Measurements from ENCODE around the gene FAM227A.

The FAM227A gene

DNA sequence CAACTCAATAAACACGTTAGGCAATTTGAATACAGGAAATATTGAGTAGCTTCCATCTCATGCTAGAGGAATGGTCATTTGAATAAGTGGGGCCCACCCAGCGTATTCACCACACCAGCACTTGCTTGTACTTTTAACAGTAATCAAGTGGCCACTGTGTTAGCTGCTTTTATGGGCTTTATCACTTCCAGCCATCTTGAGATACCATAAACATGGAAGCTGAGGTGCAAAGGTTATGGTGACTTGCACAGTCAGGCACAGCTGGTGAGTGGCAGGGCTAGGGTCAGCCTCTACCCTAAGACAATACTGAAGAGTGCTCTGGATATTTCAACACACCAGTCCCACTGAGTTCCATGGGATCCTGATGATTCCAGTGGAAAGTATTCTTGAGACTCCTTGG, 37.9 kb upstream of the FAM227A start:
- 37% methylated on average over 2 of the region's 2 CpGs for WGBS

DNA sequence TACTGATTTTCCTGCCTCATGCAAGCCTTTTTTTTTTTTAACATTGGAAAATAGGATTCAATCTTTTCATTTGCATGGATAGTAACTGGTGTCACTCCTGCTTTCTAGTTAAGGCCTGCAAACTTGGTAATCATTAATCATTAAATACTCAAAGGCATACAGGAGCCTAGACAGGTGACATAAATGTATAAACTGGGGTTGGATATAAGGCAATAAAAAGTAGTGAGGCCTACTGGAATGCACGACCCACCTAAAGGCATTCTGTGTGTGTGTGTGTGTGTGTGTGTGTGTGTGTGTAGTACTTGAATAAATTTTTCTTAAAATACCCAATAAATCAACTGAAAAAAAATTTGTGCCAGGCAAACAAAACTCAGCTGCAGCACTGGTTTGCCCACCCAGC, 33.5 kb upstream of the FAM227A start:
- no peak for DNase-seq
- no peak overlapping the region for H4K91ac ChIP-seq (ENCODE audit: low read length)
- H3K4me3 ChIP-seq (ENCODE audit: insufficient read depth in 1 of 2, low read depth in 1 of 2, low read length in 2 of 2): no peak overlapping the region
- H2BK12ac ChIP-seq (ENCODE audit: low read length in 2 of 2): no peak overlapping the region
- H2BK120ac ChIP-seq (ENCODE audit: low read depth, low read length): no peak overlapping the region
- H3K79me1 ChIP-seq (replicated peaks; ENCODE audit: low read length, poor library complexity, severe bottlenecking): peaks cover 38% of the 10 kb centered on the region
- no peak overlapping the region for H3K4ac ChIP-seq (ENCODE audit: low read depth in 1 of 2, low read length in 2 of 2)
- no peak overlapping the region for H2BK5ac ChIP-seq (ENCODE audit: low read depth, low read length, poor library complexity, severe bottlenecking)
- H3K18ac ChIP-seq (ENCODE audit: low read depth in 1 of 2, low read length in 2 of 2): no peak overlapping the region
- H3K4me2 ChIP-seq (ENCODE audit: low read length, poor library complexity, severe bottlenecking): no peak overlapping the region
- no peak overlapping the region for H3K27ac ChIP-seq (ENCODE audit: low read length, poor library complexity, severe bottlenecking)
- no peaks in the 10 kb centered on the region for H3K9me3 ChIP-seq (ENCODE audit: control insufficient read depth, low read length)
- no peak overlapping the region for H3K9ac ChIP-seq (ENCODE audit: low read length)
- no CpG with 5 or more reads among the region's 1 CpG for WGBS
- H3K4me1 ChIP-seq (ENCODE audit: control insufficient read depth, insufficient read depth, low read depth, low read length): peaks cover 2% of the 10 kb centered on the region
- no peak overlapping the region for H4K8ac ChIP-seq (ENCODE audit: low read length)
- H2AFZ ChIP-seq (ENCODE audit: low read depth, low read length): no peak overlapping the region
- H3K27me3 ChIP-seq (ENCODE audit: control insufficient read depth in 1 of 2, insufficient read depth in 1 of 2, low read length in 2 of 2): no peaks in the 10 kb centered on the region
- peaks cover 46 to 87% of the 10 kb centered on the region in 2 experiments for H3K36me3 ChIP-seq (ENCODE audit: control insufficient read depth in 1 of 2, insufficient read depth in 2 of 2, low read depth in 1 of 2, low read length in 2 of 2)
- H3K14ac ChIP-seq (ENCODE audit: low read length in 2 of 2): no peak overlapping the region
- no peak overlapping the region for H2AK5ac ChIP-seq (ENCODE audit: low read length, severe bottlenecking)
- H3K23ac ChIP-seq (ENCODE audit: low read length in 2 of 2): no peak overlapping the region
- H2BK15ac ChIP-seq (ENCODE audit: low read depth, poor library complexity, severe bottlenecking): no peak overlapping the region

More for the DNA sequence above, 37.9 kb upstream of the FAM227A start:
- H2BK5ac ChIP-seq (ENCODE audit: low read depth, low read length, poor library complexity, severe bottlenecking): no peak overlapping the region
- no peaks in the 10 kb centered on the region for H3K27me3 ChIP-seq (ENCODE audit: control insufficient read depth in 1 of 2, insufficient read depth in 1 of 2, low read length in 2 of 2)
- H2AK5ac ChIP-seq (ENCODE audit: low read length, severe bottlenecking): no peak overlapping the region
- H3K9me3 ChIP-seq (ENCODE audit: control insufficient read depth, low read length): no peaks in the 10 kb centered on the region
- DNase-seq: peak; percentile 93
- H3K14ac ChIP-seq (ENCODE audit: low read length in 2 of 2): no peak overlapping the region
- H2AFZ ChIP-seq (ENCODE audit: low read depth, low read length): no peak overlapping the region
- H3K4ac ChIP-seq (ENCODE audit: low read depth in 1 of 2, low read length in 2 of 2): no peak overlapping the region
- H3K4me1 ChIP-seq (ENCODE audit: control insufficient read depth, insufficient read depth, low read depth, low read length): peaks cover 14% of the 10 kb centered on the region
- no peak overlapping the region for H3K4me3 ChIP-seq (ENCODE audit: insufficient read depth in 1 of 2, low read depth in 1 of 2, low read length in 2 of 2)
- no peak overlapping the region for H2BK12ac ChIP-seq (ENCODE audit: low read length in 2 of 2)
- H4K91ac ChIP-seq (ENCODE audit: low read length): no peak overlapping the region
- H3K27ac ChIP-seq (ENCODE audit: low read length, poor library complexity, severe bottlenecking): no peak overlapping the region
- no peak overlapping the region for H3K4me2 ChIP-seq (ENCODE audit: low read length, poor library complexity, severe bottlenecking)
- H2BK15ac ChIP-seq (ENCODE audit: low read depth, poor library complexity, severe bottlenecking): no peak overlapping the region
- no peak overlapping the region for H3K18ac ChIP-seq (ENCODE audit: low read depth in 1 of 2, low read length in 2 of 2)
- no peak overlapping the region for H3K23ac ChIP-seq (ENCODE audit: low read length in 2 of 2)
- peaks cover 15 to 58% of the 10 kb centered on the region in 2 experiments for H3K36me3 ChIP-seq (ENCODE audit: control insufficient read depth in 1 of 2, insufficient read depth in 2 of 2, low read depth in 1 of 2, low read length in 2 of 2)
- H4K8ac ChIP-seq (ENCODE audit: low read length): no peak overlapping the region
- no peak overlapping the region for H3K9ac ChIP-seq (ENCODE audit: low read length)
- H3K79me1 ChIP-seq (replicated peaks; ENCODE audit: low read length, poor library complexity, severe bottlenecking): peaks cover 12% of the 10 kb centered on the region
- no peak overlapping the region for H2BK120ac ChIP-seq (ENCODE audit: low read depth, low read length)

DNA sequence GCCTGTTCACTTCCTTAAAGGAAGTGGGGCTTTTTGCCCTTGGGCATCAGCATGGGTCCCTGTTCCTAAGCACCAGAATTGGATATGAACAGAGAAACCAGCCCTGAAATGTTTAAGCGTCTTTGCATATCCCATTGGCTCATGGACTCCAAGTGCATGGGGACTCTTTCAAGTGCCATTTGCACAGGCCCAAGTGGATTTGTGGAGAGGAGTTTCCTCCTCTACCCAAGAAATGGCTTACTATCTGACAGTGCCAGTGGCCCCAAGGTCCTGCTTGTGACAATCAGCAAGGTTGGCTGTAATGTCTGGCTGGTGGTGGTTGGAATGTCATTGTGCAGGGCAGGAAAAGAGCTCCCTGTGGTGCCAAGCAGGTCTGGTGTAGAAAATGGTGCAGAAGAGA, 29.6 kb upstream of the FAM227A start:
- 100% methylated on average over 1 of the region's 1 CpG for WGBS
- Histone ChIP-seq H3K14ac (ENCODE audit: low read length in 2 of 2) (no peak overlapping the region), H2BK120ac (ENCODE audit: low read depth, low read length) (no peak overlapping the region), H2BK5ac (ENCODE audit: low read depth, low read length, poor library complexity, severe bottlenecking) (no peak overlapping the region), H4K91ac (ENCODE audit: low read length) (no peak overlapping the region), H3K9ac (ENCODE audit: low read length) (no peak overlapping the region), H3K36me3 (ENCODE audit: control insufficient read depth in 1 of 2, insufficient read depth in 2 of 2, low read depth in 1 of 2, low read length in 2 of 2) (peaks cover 55 to 75% of the 10 kb centered on the region in 2 experiments), H3K4me3 (ENCODE audit: insufficient read depth in 1 of 2, low read depth in 1 of 2, low read length in 2 of 2) (no peak overlapping the region), H2AFZ (ENCODE audit: low read depth, low read length) (no peak overlapping the region), H3K4me1 (ENCODE audit: control insufficient read depth, insufficient read depth, low read depth, low read length) (peaks cover 10% of the 10 kb centered on the region), H4K8ac (ENCODE audit: low read length) (no peak overlapping the region), H3K18ac (ENCODE audit: low read depth in 1 of 2, low read length in 2 of 2) (no peak overlapping the region), H2BK12ac (ENCODE audit: low read length in 2 of 2) (no peak overlapping the region), H2BK15ac (ENCODE audit: low read depth, poor library complexity, severe bottlenecking) (no peak overlapping the region), H3K27ac (ENCODE audit: low read length, poor library complexity, severe bottlenecking) (no peak overlapping the region), H2AK5ac (ENCODE audit: low read length, severe bottlenecking) (no peak overlapping the region), H3K23ac (ENCODE audit: low read length in 2 of 2) (no peak overlapping the region), H3K4me2 (ENCODE audit: low read length, poor library complexity, severe bottlenecking) (no peak overlapping the region), H3K79me1 (replicated peaks; ENCODE audit: low read length, poor library complexity, severe bottlenecking) (peaks cover 42% of the 10 kb centered on the region), H3K27me3 (ENCODE audit: control insufficient read depth in 1 of 2, insufficient read depth in 1 of 2, low read length in 2 of 2) (no peaks in the 10 kb centered on the region), H3K4ac (ENCODE audit: low read depth in 1 of 2, low read length in 2 of 2) (no peak overlapping the region), H3K9me3 (ENCODE audit: control insufficient read depth, low read length) (no peaks in the 10 kb centered on the region)
- no peak for DNase-seq

DNA sequence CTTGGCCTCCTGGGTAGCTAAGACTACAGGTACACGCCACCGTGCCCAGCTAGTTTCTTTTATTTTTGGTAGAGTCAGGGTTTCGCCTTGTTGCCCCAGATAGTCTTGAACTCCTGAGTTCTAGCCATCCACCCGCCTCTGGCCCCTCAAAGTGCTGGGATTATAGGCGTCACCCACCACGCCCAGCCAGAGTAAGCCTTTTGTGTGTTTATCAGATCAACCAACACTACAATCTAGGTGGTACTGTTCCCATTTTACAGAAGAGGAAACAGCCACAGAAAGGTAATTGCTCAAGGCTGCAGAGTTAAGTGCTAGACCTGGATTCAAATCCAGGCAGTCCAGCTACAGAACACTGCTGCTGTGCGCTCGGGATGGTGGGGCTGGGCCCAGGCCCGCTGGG, 28.7 kb upstream of the FAM227A start:
- Histone ChIP-seq H4K91ac (ENCODE audit: low read length) (no peak overlapping the region), H3K14ac (ENCODE audit: low read length in 2 of 2) (no peak overlapping the region), H3K4me1 (ENCODE audit: control insufficient read depth, insufficient read depth, low read depth, low read length) (peaks cover 10% of the 10 kb centered on the region), H4K8ac (ENCODE audit: low read length) (no peak overlapping the region), H2BK15ac (ENCODE audit: low read depth, poor library complexity, severe bottlenecking) (no peak overlapping the region), H3K79me1 (replicated peaks; ENCODE audit: low read length, poor library complexity, severe bottlenecking) (peaks cover 44% of the 10 kb centered on the region), H3K4me3 (ENCODE audit: insufficient read depth in 1 of 2, low read depth in 1 of 2, low read length in 2 of 2) (no peak overlapping the region), H2BK120ac (ENCODE audit: low read depth, low read length) (no peak overlapping the region), H3K4ac (ENCODE audit: low read depth in 1 of 2, low read length in 2 of 2) (no peak overlapping the region), H3K36me3 (ENCODE audit: control insufficient read depth in 1 of 2, insufficient read depth in 2 of 2, low read depth in 1 of 2, low read length in 2 of 2) (peaks cover 47 to 67% of the 10 kb centered on the region in 2 experiments), H3K27me3 (ENCODE audit: control insufficient read depth in 1 of 2, insufficient read depth in 1 of 2, low read length in 2 of 2) (no peaks in the 10 kb centered on the region), H3K27ac (ENCODE audit: low read length, poor library complexity, severe bottlenecking) (no peak overlapping the region), H3K18ac (ENCODE audit: low read depth in 1 of 2, low read length in 2 of 2) (no peak overlapping the region), H2BK12ac (ENCODE audit: low read length in 2 of 2) (no peak overlapping the region), H3K23ac (ENCODE audit: low read length in 2 of 2) (no peak overlapping the region), H2AK5ac (ENCODE audit: low read length, severe bottlenecking) (no peak overlapping the region), H3K4me2 (ENCODE audit: low read length, poor library complexity, severe bottlenecking) (no peak overlapping the region), H2AFZ (ENCODE audit: low read depth, low read length) (no peak overlapping the region), H3K9ac (ENCODE audit: low read length) (no peak overlapping the region), H2BK5ac (ENCODE audit: low read depth, low read length, poor library complexity, severe bottlenecking) (no peak overlapping the region), H3K9me3 (ENCODE audit: control insufficient read depth, low read length) (no peaks in the 10 kb centered on the region)
- no peak for DNase-seq
- WGBS: 97% methylated on average over 9 of the region's 9 CpGs
